ENCODE results near the gene GNG7.

Gene GNG7

DNA sequence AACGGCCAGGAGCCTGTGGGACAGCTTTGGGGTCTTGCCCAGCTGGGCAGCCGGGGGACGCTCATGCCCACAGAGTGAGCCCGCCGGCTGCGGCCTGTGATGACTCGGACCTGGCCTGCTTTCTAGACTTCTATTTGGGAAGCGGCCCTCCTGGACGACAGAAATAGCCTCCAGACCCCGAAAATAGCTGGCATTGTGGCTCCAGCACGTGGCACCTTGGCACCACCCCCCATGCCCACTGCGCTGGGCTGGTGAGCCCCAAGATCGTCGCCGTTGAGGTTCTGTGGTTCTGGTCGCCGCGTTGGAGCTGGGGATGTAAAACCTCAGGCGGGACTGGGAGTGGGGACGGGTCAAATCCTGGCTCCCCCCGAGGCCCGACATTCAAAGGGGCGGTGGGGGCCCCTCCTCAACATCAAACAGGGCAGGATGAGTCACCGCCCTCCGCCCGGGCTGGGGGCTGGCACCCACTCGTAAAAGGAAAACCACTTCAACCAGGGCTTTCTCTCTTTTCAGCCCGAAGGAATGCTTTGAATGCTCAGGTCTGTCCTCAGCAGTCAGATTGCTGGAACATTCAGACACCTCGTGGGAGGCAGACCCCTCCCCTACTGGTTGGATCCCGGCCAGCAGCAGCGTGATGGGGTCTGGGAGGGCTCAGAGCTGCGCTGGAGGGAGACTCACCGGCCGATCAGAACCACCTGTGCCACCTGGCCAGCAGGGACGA is 184.5 kb downstream of the GNG7 start:
- TF ChIP-seq, protein P1, sequence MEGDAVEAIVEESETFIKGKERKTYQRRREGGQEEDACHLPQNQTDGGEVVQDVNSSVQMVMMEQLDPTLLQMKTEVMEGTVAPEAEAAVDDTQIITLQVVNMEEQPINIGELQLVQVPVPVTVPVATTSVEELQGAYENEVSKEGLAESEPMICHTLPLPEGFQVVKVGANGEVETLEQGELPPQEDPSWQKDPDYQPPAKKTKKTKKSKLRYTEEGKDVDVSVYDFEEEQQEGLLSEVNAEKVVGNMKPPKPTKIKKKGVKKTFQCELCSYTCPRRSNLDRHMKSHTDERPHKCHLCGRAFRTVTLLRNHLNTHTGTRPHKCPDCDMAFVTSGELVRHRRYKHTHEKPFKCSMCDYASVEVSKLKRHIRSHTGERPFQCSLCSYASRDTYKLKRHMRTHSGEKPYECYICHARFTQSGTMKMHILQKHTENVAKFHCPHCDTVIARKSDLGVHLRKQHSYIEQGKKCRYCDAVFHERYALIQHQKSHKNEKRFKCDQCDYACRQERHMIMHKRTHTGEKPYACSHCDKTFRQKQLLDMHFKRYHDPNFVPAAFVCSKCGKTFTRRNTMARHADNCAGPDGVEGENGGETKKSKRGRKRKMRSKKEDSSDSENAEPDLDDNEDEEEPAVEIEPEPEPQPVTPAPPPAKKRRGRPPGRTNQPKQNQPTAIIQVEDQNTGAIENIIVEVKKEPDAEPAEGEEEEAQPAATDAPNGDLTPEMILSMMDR (conservative IDR thresholded peaks at IDR 0.05) = no peak
- no peak overlapping the region for H3K27ac ChIP-seq

DNA sequence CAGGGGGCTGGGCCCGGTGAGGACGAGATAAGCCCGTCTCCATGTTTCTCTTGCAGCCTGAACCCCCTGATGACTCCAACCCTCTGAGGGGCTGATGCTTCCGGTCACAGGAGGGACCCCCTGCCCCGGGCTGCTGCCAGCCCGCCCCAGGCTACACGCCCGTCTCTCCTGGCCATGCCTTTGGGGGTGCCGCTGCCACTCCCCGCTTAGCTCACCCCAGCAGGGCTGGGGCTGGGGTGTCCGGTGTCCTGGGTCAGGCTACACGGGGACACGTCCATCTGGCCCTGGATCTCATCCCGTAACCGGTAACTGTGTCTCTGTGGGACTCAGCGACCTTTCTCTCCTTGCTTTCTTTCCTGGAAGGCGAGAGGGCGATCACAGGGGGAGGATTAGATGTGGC is 185.8 kb downstream of the GNG7 start:
- TF ChIP-seq, protein P1 (conservative IDR thresholded peaks at IDR 0.05) = no peak
- no peak overlapping the region for H3K27ac ChIP-seq

DNA sequence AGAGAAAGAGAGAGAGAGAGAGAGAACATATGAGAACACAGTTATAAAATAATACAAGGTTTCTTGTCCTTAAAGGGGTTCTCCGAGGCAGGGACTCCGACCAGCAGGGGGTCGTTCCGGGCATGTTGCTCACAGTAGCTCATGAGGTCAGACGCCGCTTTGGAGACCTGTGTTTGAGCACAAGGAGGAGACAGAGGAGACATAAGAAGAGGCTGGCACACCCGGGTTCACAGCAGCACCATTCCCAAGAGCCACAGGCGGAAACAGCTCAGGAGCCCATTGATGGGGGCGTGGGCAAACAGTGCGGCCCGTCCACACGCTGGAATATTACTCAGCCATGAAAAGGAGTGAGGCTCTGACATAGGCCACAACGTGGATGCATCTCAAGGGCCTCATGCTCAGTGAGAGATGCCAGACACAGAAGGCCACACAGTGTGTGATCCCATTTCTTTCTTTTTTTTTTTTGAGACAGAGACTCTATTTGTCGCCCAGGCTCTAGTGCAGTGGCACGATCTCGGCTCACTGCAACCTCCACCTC is 187.4 kb downstream of the GNG7 start:
- H3K27ac ChIP-seq = no peak overlapping the region
- TF ChIP-seq, protein P1 (conservative IDR thresholded peaks at IDR 0.05) = no peak

DNA sequence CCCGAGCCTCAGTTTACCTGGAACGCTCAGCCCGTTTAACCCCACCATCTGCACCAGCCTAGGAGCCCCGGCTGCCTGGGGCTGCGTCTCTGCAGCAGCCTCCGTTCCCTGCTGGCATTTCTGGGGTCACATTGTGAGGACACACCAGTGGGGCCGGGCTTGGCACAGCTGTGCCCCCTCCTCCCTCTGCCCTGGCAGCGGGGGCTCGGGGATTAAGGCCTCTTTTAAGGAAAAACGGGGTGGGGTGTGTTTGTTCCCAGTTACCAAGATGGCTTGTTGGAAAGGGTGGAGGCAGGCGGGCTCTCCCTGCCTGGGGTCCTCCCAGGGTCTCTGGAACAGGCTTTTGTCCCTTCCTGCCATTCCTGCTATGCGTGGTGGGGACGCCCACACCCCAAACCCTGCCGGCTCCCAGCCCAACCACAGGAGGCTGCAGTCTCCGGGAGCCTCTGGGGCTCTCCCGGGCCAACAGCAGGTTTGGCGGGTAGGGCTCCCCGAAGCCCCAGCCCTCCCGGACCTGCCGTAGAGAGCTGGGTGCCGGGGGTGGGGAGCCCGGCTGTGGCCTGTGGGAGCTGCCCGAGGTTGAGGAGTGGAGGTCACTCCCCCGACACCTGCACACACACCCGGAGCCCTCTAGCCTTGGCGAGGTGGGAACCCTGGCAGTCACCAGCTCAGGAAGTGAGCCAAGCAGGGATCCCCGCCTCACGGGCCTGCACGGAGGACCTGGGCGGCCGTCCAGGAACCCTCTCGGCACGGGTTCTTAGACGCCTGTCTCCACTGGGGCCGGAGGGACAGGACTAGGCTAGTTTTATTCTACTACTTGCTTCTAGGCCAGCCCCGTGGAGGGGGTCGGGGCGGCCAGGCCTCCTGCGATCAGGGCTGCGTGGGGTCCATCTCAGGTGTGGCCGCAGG is 189.7 kb downstream of the GNG7 start:
- no peak overlapping the region for H3K27ac ChIP-seq
- TF ChIP-seq, protein P1 (conservative IDR thresholded peaks at IDR 0.05) = no peak

DNA sequence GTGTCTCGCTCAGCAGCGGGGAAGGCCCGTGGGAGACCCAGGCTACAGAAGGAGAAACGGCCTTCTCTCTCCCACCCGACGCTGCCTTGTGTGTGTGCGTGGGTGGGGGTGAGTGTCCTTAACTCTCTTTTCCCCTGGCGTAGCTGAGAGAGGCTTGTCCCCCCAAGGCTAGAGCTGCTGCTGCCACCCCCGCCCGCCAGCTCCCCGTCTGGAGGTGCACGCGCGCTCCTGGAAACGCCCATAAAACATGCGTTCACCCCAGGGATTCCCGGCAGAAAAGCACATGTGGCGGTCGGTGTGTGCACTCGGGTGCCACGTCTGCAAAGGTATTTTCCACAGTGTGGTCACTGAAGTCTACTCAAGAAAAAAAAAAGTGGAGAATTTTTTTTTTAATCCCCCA is 190.5 kb downstream of the GNG7 start:
- TF ChIP-seq, protein P1 (conservative IDR thresholded peaks at IDR 0.05) = no peak
- no peak overlapping the region for H3K27ac ChIP-seq

DNA sequence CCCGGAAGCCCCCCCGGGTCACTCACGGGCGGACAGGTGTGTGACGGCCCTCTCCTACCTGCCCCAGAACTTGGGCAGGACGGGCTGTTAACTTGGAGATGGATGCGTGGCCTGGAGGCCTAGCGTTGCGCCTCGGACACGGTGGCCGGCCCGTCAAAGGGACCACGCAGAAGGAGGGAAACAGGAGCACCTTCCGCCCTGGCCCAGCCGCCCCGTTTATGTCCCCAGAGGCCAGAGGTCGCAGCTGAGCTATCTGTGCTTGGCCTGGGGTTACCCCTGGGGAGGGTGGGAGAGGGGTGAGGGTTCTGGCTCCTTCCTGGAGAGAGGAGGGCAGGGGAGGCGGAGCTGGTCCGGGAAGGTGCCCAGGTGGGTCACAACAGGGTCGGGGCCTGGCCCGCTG is 190.9 kb downstream of the GNG7 start:
- TF ChIP-seq, protein P1 (conservative IDR thresholded peaks at IDR 0.05) = no peak
- no peak overlapping the region for H3K27ac ChIP-seq

DNA sequence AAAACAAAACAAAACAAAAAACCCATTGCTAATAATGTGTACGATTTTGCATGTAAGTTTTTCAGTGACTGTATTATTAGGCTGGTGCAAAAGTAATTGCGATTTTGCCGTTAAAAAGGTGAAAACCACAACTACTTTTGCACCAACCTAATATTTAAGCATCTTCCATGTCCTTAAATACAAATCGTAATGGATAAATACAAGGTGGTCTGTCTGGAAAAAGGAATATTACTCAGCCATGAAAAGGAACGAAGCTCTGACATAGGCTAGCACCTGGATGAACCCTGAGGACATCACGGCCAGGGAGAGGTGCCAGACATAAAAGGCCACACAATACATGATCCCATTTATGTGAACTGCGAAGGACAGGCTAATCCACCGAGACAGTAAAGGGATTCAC is 193.4 kb downstream of the GNG7 start:
- TF ChIP-seq, protein P1 (conservative IDR thresholded peaks at IDR 0.05) = no peak
- H3K27ac ChIP-seq = no peak overlapping the region
